ENCODE measurements around the gene SOX3. TPM values are rescaled to one million over a fixed set of nuclear protein-coding genes. Genes with fewer than 3 reads are reported as not detected.

The SOX3 gene
- total RNA-seq = not detected in 2 replicates

GRCh38 chrX:140504371-140505324 is at the start of gene SOX3:
Gene SOX3 (minus strand): TSS chrX:140505069. CDS start chrX:140505060, 9 bp downstream.

Other genes starting within 250 kb of the SOX3 start
- 11.2 and 16.8 TPM in 2 replicates for gene LINC00632, start 204.7 kb upstream of the SOX3 start, total RNA-seq